ENCODE measurements around the gene PAN2.

PAN2 gene, protein sequence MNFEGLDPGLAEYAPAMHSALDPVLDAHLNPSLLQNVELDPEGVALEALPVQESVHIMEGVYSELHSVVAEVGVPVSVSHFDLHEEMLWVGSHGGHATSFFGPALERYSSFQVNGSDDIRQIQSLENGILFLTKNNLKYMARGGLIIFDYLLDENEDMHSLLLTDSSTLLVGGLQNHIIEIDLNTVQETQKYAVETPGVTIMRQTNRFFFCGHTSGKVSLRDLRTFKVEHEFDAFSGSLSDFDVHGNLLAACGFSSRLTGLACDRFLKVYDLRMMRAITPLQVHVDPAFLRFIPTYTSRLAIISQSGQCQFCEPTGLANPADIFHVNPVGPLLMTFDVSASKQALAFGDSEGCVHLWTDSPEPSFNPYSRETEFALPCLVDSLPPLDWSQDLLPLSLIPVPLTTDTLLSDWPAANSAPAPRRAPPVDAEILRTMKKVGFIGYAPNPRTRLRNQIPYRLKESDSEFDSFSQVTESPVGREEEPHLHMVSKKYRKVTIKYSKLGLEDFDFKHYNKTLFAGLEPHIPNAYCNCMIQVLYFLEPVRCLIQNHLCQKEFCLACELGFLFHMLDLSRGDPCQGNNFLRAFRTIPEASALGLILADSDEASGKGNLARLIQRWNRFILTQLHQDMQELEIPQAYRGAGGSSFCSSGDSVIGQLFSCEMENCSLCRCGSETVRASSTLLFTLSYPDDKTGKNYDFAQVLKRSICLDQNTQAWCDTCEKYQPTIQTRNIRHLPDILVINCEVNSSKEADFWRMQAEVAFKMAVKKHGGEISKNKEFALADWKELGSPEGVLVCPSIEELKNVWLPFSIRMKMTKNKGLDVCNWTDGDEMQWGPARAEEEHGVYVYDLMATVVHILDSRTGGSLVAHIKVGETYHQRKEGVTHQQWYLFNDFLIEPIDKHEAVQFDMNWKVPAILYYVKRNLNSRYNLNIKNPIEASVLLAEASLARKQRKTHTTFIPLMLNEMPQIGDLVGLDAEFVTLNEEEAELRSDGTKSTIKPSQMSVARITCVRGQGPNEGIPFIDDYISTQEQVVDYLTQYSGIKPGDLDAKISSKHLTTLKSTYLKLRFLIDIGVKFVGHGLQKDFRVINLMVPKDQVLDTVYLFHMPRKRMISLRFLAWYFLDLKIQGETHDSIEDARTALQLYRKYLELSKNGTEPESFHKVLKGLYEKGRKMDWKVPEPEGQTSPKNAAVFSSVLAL

DNA sequence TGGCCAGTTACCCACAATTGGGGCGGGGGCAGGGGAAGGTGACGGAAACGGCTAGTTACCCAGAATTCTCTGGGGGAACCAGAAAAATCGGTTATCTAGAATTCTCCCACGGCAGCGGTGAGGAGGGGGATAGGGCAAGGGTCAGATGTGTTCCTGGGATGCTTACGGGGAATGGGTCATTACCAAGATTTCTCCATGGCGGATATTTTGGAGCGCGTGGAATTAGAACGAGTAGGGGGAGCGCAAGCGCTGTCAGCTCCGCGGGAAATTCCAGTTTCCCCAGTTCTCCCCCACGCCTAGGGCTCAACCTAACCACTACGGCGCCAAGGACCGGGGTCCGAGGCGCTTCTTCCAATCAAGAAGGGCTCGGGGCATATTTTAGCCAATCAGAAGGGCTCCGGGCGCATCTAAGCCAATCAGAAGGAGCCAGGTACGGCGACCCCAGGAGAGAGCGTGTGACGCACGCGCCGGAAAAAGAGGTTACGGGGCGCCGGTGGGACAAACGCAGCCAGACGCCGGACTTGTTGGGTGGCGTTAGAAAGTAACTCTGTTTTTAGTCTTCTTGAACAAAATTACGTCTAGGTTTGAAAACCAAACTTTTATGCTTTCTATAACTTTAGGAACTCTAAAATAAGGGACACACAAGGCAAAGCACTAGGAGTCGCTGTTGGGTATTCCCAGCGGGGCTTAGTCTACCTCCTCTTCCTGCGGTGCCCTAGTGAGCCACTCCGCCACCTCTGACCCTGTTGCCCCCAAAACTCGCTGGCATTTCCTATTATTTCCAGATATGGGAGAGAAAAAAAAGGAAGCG, at the start of gene PAN2:
Gene PAN2 (minus strand): TSS at position 322 of the 811 bp plus-strand sequence. CDS start 906 bp downstream, outside the sequence.
- TF ChIP-seq, protein P1, sequence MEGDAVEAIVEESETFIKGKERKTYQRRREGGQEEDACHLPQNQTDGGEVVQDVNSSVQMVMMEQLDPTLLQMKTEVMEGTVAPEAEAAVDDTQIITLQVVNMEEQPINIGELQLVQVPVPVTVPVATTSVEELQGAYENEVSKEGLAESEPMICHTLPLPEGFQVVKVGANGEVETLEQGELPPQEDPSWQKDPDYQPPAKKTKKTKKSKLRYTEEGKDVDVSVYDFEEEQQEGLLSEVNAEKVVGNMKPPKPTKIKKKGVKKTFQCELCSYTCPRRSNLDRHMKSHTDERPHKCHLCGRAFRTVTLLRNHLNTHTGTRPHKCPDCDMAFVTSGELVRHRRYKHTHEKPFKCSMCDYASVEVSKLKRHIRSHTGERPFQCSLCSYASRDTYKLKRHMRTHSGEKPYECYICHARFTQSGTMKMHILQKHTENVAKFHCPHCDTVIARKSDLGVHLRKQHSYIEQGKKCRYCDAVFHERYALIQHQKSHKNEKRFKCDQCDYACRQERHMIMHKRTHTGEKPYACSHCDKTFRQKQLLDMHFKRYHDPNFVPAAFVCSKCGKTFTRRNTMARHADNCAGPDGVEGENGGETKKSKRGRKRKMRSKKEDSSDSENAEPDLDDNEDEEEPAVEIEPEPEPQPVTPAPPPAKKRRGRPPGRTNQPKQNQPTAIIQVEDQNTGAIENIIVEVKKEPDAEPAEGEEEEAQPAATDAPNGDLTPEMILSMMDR (IDR thresholded peaks at IDR 0.05; ENCODE audit: poor library complexity, severe bottlenecking): peak; percentile 48
- Histone ChIP-seq H3K36me3 (ENCODE audit: low read depth) (peaks cover 3% of the 10 kb centered on the region), H3K27ac (ENCODE audit: poor library complexity, severe bottlenecking) (peak within 1 kb of the TSS; percentile 79), H3K4me3 (ENCODE audit: severe bottlenecking) (peak within 1 kb of the TSS; percentile 47), H3K4me1 (ENCODE audit: insufficient read depth, poor library complexity, severe bottlenecking) (peaks cover 5% of the 10 kb centered on the region), H3K27me3 (ENCODE audit: insufficient read depth, poor library complexity, severe bottlenecking) (no peaks in the 10 kb centered on the region), H3K9me3 (ENCODE audit: severe bottlenecking) (no peaks in the 10 kb centered on the region)
- peak; percentile 97 for DNase-seq (ENCODE audit: low spot score)
- ATAC-seq (ENCODE audit: low read depth): peak; percentile 96

DNA sequence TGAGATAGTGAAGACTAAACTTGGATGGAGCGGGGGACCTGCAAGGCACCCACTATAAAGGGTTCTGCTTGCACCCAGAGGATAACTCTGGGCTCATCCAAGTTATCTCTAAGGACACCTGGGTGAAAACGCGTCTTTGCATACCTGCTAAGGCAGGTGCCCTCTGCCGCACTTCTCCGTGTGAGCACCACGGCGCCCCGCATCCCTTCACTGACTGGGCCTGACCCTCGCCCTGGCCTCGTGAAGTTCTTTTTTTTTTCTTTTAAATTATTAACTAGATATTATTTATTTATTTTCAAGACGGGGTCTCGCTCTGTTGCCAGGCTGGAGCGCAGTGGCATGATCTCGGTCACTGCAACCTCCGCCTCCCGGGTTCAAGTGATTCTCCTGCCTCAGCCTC, 48.8 kb upstream of the PAN2 start:
- Histone ChIP-seq H3K27me3 (ENCODE audit: insufficient read depth, poor library complexity, severe bottlenecking) (no peaks in the 10 kb centered on the region), H3K27ac (ENCODE audit: poor library complexity, severe bottlenecking) (no peak overlapping the region)

DNA sequence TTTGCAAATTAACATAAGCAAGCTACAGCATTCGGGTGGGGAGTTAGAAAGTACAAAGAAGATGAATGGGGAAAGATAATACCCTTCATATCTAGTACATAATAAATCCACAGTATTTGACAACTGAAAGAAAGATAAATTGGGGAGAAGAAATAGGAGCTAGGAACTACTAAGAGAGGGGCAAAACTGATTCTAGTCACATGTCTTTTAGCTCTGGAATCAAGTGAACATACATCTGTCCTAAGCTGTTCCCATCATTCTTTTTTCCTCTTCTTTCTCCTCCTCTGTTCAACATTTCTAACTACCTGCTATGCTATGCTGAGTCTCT, 44.2 kb upstream of the PAN2 start:
- no peak for ATAC-seq (ENCODE audit: low read depth)
- H3K27me3 ChIP-seq (ENCODE audit: insufficient read depth, poor library complexity, severe bottlenecking): no peaks in the 10 kb centered on the region
- TF ChIP-seq, protein P1 (IDR thresholded peaks at IDR 0.05; ENCODE audit: poor library complexity, severe bottlenecking): no peak
- no peak overlapping the region for H3K4me3 ChIP-seq (ENCODE audit: severe bottlenecking)
- H3K9me3 ChIP-seq (ENCODE audit: severe bottlenecking): no peaks in the 10 kb centered on the region
- H3K36me3 ChIP-seq (ENCODE audit: low read depth): no peaks in the 10 kb centered on the region
- DNase-seq (ENCODE audit: low spot score): no peak
- H3K4me1 ChIP-seq (ENCODE audit: insufficient read depth, poor library complexity, severe bottlenecking): no peaks in the 10 kb centered on the region
- no peak overlapping the region for H3K27ac ChIP-seq (ENCODE audit: poor library complexity, severe bottlenecking)

More for the DNA sequence above, 48.8 kb upstream of the PAN2 start:
- Histone ChIP-seq H3K36me3 (ENCODE audit: low read depth) (no peaks in the 10 kb centered on the region), H3K4me1 (ENCODE audit: insufficient read depth, poor library complexity, severe bottlenecking) (no peaks in the 10 kb centered on the region), H3K4me3 (ENCODE audit: severe bottlenecking) (no peak overlapping the region), H3K9me3 (ENCODE audit: severe bottlenecking) (no peaks in the 10 kb centered on the region)
- no peak for ATAC-seq (ENCODE audit: low read depth)
- no peak for DNase-seq (ENCODE audit: low spot score)
- TF ChIP-seq, protein P1 (IDR thresholded peaks at IDR 0.05; ENCODE audit: poor library complexity, severe bottlenecking): no peak

DNA sequence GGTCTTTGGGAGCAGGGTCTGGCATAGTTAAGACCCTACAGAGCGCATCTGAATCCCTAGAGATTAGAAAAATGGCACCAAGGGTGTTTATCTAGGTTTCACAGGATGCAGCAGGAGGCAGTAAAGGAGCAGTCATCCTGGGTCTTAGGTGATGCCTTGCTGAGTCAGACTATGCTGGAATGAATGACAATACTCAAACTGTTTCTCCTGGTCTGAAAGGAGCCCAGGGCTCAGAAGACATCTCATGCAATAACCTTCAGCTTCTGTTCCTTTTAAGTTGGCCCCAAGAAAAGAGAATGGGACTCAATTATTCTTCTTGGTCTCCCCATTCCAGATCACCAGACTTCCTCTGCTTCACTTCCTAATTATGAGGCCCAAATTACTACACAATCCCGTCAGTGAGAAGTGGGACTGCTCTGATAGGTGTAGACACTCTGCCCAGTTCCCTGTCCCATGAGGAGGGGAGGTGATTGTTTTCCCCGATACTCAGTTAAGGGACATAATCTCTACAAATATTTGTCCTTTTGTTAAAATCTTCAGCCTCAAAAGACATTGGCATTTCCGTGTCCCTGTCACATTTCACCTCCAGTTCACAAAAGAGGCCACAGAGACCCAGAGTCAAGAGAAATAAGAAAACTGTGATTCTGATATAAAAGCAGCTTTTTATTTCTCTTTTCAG, 43.6 kb upstream of the PAN2 start:
- Histone ChIP-seq H3K27me3 (ENCODE audit: insufficient read depth, poor library complexity, severe bottlenecking) (no peaks in the 10 kb centered on the region), H3K36me3 (ENCODE audit: low read depth) (no peaks in the 10 kb centered on the region), H3K4me3 (ENCODE audit: severe bottlenecking) (no peak overlapping the region), H3K27ac (ENCODE audit: poor library complexity, severe bottlenecking) (no peak overlapping the region), H3K9me3 (ENCODE audit: severe bottlenecking) (no peaks in the 10 kb centered on the region), H3K4me1 (ENCODE audit: insufficient read depth, poor library complexity, severe bottlenecking) (no peaks in the 10 kb centered on the region)
- ATAC-seq (ENCODE audit: low read depth) (peak; percentile 71; the same call in 2 of the 3 replicates), DNase-seq (ENCODE audit: low spot score) (no peak)
- TF ChIP-seq, protein P1 (IDR thresholded peaks at IDR 0.05; ENCODE audit: poor library complexity, severe bottlenecking): peak; percentile 31

Measured in RWPE2 (cell line).